GM12801 (cell line): ENCODE results near the gene RIC8A.

Source experiments
- TF ChIP-seq, protein P1 (sequence below): IDR thresholded peaks from one replicate; pipeline ENCODE4 v1.5.1; 2011; ENCODE audit warnings: control low read depth; ENCODE audit not compliant: insufficient read length; ENCODE audit errors: extremely low read depth

The RIC8A gene

DNA sequence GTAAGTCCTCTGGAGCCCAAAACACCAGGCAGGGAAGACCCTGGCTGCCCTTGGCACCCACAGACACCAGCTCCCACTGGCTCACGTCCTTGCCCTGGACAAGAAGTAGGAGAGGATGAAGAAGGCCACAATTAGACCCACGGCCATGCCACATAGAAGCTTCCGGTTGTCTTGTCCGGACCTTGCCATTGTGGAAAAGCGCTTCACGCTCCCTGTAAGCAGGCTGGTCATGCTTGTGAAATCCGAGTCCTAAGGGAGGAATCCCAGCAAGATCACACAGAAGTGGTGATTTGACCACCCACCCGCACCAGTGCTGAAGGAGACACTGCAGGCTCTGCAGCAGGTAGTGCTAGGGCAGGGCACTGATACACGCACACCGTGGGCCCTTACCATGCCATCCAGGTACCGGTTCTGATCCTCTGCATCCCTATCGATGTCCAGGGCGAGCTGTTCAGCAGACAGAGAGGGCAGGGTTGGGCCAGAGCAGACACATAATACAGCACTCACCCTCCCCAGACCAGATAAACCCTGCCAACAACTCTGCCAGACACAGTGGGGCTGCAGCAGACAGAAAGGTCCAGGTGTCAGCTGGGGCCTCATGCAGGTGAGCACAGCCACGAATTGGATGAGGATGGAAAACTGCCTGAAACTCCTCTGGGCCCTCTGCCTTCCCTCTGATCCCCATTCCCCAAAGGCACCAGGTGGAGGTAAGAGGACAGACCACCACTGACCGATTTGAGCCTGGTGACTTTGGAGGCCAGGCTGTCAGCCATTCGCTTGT, 2.1 kb upstream of the RIC8A start:
- TF ChIP-seq, protein P1, sequence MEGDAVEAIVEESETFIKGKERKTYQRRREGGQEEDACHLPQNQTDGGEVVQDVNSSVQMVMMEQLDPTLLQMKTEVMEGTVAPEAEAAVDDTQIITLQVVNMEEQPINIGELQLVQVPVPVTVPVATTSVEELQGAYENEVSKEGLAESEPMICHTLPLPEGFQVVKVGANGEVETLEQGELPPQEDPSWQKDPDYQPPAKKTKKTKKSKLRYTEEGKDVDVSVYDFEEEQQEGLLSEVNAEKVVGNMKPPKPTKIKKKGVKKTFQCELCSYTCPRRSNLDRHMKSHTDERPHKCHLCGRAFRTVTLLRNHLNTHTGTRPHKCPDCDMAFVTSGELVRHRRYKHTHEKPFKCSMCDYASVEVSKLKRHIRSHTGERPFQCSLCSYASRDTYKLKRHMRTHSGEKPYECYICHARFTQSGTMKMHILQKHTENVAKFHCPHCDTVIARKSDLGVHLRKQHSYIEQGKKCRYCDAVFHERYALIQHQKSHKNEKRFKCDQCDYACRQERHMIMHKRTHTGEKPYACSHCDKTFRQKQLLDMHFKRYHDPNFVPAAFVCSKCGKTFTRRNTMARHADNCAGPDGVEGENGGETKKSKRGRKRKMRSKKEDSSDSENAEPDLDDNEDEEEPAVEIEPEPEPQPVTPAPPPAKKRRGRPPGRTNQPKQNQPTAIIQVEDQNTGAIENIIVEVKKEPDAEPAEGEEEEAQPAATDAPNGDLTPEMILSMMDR = no peak

- TF ChIP-seq, protein P1 = no peak
Observed at GRCh38 chr11:206002-206384, 1.5 kb upstream of the RIC8A start.

DNA sequence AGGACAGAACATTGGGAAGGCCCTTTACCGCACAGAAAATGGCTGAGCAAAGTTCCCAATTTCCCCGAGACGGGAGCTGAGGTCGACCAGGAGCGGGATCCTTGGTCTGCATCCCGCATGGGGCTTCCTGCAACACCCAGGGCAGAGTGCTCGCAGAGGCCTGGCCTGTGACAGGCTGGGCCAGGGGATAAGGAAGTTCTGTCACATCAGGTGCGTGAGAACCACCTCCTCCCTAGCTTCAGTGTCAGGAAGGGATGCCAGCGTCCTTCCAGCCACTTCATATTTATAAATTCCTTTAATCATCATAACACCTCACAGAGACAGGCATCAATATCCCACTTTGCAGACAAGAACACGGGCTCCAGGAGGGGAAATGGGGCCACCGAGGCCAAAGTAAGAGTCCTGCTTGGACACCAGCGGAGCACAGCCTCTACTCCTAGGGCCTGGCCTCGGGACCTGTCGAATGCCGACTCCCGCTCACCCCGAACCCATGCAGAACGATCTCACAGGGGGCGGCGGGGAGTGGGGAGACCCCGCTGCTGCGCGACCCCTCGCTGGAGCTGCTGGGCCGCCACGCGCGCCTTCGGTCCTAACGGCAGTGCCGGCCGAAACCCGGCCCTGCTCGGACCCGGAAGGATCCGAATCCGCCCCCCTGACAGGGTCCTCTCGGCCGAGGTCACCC, 841 bp upstream of the RIC8A start:
- TF ChIP-seq, protein P1 = no peak

DNA sequence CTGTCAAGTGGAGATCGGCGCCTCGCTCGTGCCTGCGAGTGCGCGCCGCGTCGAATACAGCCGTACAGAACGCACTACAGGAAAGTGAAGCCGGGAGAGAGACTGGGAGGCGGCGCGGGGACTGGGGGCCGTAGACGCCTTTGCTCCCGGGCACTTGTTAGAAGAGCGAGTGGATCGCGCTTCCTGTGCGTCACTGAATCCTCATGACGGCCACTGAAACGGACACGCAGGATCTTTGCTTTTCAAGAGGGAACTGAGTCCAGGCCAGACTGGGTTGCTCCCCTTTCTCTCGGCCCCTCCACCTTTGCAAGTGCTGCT, 314 bp downstream of the RIC8A start:
- TF ChIP-seq, protein P1 = no peak

GRCh38 chr11:208181-208916, 841 bp downstream of the RIC8A start:
- TF ChIP-seq, protein P1 = no peak

DNA sequence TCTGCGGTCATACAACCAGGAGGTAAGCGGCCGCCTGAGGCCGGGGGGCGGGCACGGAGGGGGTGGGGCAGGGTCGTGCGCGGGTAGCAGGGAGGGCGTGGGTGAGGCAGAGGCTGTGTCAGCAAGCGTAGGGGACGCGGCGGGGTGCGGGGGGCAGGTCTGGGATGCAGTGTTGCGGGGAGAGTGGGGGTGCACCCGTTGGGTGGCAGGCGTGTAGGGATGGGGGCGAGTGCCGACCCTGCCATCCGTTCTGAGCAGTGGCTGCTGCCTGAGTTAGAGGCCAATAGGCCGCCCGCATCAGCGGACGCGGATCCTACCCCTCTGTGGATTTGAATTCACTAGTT, 1.4 kb downstream of the RIC8A start:
- TF ChIP-seq, protein P1 = no peak

DNA sequence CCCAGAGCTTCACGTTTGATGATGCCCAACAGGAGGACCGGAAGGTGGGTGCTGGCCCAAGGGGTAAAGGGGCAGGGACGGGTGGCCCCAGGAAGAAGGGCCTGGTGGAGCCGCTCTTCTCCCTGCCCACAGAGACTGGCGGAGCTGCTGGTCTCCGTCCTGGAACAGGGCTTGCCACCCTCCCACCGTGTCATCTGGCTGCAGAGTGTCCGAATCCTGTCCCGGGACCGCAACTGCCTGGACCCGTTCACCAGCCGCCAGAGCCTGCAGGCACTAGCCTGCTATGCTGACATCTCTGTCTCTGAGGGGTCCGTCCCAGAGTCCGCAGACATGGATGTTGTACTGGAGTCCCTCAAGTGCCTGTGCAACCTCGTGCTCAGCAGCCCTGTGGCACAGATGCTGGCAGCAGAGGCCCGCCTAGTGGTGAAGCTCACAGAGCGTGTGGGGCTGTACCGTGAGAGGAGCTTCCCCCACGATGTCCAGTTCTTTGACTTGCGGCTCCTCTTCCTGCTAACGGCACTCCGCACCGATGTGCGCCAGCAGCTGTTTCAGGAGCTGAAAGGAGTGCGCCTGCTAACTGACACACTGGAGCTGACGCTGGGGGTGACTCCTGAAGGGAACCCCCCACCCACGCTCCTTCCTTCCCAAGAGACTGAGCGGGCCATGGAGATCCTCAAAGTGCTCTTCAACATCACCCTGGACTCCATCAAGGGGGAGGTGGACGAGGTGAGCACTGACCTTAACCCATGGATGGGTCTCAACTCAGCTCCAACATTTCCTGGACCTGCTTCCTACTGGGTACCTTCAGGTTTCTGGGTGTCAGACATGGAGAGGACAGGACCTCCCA, 2.0 kb downstream of the RIC8A start:
- TF ChIP-seq, protein P1 = no peak
